Stimulated activated naive CD8-positive, alpha-beta T cell treated with anti-CD3 and anti-CD28 coated beads, Interleukin-15, Interleukin-2, amounts not matched to agents 100 ng/mL and 50 ng/mL, for 24 hours (primary cell): Measurements from ENCODE around the gene TSPAN5.

Experiments
- H3K27ac Mint-ChIP-seq: one replicate; pipeline ENCODE4 v1.8.0; 2021; ENCODE audit warnings: mild to moderate bottlenecking, mixed read lengths
- H3K27me3 Mint-ChIP-seq: one replicate; pipeline ENCODE4 v1.8.0; 2021; ENCODE audit warnings: mixed read lengths
- H3K36me3 Mint-ChIP-seq: one replicate; pipeline ENCODE4 v1.8.0; 2021; ENCODE audit warnings: low read depth, mixed read lengths
- H3K4me1 Mint-ChIP-seq: one replicate; pipeline ENCODE4 v1.8.0; 2021; ENCODE audit warnings: low read depth, mixed read lengths
- H3K4me3 Mint-ChIP-seq: one replicate; pipeline ENCODE4 v1.8.0; 2021; ENCODE audit warnings: mild to moderate bottlenecking, mixed read lengths
- H3K9me3 Mint-ChIP-seq: one replicate; pipeline ENCODE4 v1.8.0; 2021; ENCODE audit warnings: mixed read lengths

Gene TSPAN5

DNA sequence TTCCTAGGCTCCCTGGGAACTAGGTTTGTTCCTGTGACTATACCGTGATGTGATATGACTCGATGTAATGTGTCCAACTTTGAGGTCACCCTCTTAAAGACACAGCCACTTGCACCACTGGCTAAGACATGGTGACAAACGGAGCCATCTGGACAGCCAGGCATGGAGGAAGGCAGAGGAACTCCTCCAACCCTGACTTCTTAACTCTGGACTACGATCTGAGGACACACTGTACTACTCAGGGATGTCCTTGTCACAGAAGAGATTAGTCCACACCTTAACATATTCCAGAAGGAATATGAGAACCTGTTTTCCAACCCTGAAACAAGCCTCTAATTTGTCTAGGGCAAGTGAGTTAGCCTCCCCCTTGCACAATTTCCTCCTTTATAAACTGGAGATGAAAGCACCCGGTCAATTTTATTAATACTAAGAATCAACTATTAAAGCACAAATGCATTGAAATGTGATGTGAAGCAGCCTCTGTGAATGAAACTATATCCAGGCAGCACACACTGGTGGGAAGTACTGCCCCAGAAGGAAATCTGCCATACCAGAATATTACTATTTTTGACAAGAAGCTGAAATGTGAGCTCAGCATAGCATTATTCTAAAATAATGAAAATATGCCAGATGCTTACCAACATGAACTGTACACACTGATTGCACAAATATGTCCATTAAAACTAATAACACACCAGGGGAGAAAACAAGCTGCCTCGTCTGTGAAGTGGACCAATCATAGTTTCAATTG lies 47.3 kb downstream of the TSPAN5 start:
- no peaks in the 10 kb centered on the region for H3K27me3 Mint-ChIP-seq

DNA sequence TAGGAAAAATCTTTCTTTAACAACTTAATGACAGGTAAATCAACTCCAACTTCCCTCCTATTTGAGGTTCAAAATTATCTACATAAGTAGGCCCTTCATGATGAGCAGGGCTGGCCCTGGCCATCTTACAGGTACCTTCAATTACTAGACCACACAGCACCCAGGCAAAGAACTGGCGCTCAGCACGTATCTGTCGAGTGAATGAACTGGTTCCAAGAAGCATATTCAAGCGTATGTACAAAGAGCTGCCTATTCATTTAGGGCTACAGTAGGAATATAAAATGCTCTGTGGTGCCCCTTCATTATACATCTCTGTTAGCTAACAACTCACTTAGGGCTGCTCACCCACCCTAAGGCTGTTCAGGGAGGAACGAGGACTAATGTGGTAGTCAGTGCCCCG lies 48.0 kb downstream of the TSPAN5 start:
- no peaks in the 10 kb centered on the region for H3K27me3 Mint-ChIP-seq
- no peak overlapping the region for H3K27ac Mint-ChIP-seq
- peaks cover 49% of the 10 kb centered on the region for H3K4me1 Mint-ChIP-seq
- no peak overlapping the region for H3K4me3 Mint-ChIP-seq
- H3K9me3 Mint-ChIP-seq: no peaks in the 10 kb centered on the region
- peaks cover 3% of the 10 kb centered on the region for H3K36me3 Mint-ChIP-seq

More for the DNA sequence above, 47.3 kb downstream of the TSPAN5 start:
- Mint-ChIP-seq H3K36me3 (peaks cover 2% of the 10 kb centered on the region), H3K4me3 (no peak overlapping the region), H3K9me3 (no peaks in the 10 kb centered on the region), H3K4me1 (peaks cover 49% of the 10 kb centered on the region), H3K27ac (no peak overlapping the region)

DNA sequence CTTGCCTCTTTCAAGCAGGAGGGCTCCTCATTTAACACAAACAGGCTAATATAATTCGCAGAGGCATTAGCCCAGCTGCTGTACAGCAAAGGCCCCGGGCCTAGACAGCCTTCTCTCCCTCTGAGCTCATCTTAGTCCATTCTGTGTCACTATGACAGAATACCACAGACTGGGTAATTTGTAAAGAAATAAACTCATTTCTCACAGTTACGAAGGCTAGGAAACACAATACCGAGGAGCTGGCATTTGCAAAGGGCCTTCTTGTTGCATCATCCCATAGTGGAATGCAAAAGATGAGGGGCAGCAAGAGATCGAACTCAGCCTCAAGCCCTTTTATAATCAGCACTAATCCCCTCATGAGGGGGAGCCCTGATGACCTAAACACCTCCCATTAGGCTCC lies 48.5 kb downstream of the TSPAN5 start:
- no peaks in the 10 kb centered on the region for H3K9me3 Mint-ChIP-seq
- peaks cover 3% of the 10 kb centered on the region for H3K36me3 Mint-ChIP-seq
- no peaks in the 10 kb centered on the region for H3K27me3 Mint-ChIP-seq
- no peak overlapping the region for H3K4me3 Mint-ChIP-seq
- H3K27ac Mint-ChIP-seq: no peak overlapping the region
- H3K4me1 Mint-ChIP-seq: peaks cover 45% of the 10 kb centered on the region

DNA sequence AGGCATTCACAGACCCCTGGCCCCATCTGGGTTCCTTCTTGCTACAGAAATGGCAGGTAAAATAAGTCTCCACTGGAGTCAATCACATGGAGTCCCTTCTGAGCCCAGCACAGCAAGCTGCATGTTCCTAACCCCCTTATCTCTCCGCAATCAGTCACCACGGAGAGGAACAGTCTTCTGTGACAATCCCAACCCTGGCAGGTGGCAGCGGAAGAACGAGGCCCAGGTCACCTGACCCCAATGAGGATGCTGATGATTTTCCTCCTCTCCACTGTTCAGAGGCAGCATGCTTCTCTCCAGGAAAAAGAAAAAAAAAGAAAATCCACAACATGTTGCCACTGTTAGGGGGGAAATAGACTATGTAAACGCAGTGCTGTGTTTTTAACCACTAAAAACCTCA lies 50.1 kb downstream of the TSPAN5 start:
- Mint-ChIP-seq H3K4me3 (no peak overlapping the region), H3K4me1 (peaks cover 52% of the 10 kb centered on the region), H3K36me3 (peaks cover 3% of the 10 kb centered on the region), H3K9me3 (no peaks in the 10 kb centered on the region), H3K27ac (no peak overlapping the region), H3K27me3 (no peaks in the 10 kb centered on the region)

DNA sequence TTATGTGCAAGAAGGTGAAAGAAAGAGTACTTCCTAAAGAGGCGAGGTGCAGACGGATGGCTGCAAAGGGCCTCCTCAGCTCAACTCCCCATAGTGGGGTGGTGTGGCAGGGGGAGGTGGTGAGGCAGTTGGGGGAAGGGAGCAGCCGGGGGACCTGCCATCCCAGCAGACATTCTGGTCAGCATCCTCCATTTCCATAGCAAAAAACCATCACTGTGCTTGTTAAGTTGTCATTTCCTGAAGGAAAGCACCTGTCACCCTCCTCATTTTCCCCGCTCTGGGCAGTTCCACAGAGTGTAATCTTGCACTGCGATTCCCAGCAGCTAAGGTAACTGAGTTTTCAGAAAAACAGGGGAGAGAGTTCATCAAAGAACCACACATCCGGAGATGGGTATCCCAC lies 51.5 kb downstream of the TSPAN5 start:
- H3K4me1 Mint-ChIP-seq: peaks cover 52% of the 10 kb centered on the region

DNA sequence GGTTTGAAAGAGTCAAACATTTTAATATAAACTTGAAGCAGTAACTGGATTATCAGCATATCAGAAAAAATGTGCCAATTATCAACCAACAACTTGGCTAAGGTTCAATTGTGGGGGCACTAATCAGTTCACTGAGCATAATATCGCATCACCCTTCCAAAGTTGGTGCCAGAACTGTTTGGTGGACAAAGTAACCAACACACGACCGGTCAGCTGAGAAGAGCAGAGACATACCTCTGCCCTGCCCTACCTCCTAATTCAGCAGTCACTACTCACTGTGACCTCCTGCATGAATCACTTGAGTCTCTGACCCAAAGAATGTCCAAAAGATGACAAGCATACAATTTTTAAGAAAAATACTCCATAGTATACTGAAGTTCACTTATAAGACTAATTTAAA lies 53.2 kb downstream of the TSPAN5 start:
- H3K4me1 Mint-ChIP-seq: peaks cover 60% of the 10 kb centered on the region
- no peak overlapping the region for H3K27ac Mint-ChIP-seq
- peaks cover 22% of the 10 kb centered on the region for H3K36me3 Mint-ChIP-seq
- no peaks in the 10 kb centered on the region for H3K27me3 Mint-ChIP-seq
- no peaks in the 10 kb centered on the region for H3K9me3 Mint-ChIP-seq
- no peak overlapping the region for H3K4me3 Mint-ChIP-seq

More for the DNA sequence above, 51.5 kb downstream of the TSPAN5 start:
- no peak overlapping the region for H3K4me3 Mint-ChIP-seq
- H3K27ac Mint-ChIP-seq: no peak overlapping the region
- no peaks in the 10 kb centered on the region for H3K9me3 Mint-ChIP-seq
- peaks cover 9% of the 10 kb centered on the region for H3K36me3 Mint-ChIP-seq
- H3K27me3 Mint-ChIP-seq: no peaks in the 10 kb centered on the region

DNA sequence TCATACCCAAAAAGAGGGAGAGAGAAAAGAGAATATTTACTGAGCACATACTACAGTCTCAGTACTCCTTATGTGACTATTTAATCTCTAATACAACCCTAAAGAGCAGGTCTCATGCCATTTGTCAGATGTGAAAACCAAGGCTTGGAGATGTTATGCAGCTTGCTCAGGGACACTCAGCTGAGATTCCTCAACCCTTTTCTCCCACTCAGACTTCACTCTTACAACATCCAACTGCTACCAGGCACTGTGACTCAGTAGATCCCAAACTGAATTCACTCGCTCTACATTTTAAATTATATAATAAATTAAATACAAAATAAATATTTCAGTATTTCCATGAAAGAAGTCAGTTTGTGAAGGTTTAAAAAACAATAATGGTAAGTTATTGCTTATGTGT lies 53.7 kb downstream of the TSPAN5 start:
- no peak overlapping the region for H3K27ac Mint-ChIP-seq
- H3K4me1 Mint-ChIP-seq: peaks cover 57% of the 10 kb centered on the region

DNA sequence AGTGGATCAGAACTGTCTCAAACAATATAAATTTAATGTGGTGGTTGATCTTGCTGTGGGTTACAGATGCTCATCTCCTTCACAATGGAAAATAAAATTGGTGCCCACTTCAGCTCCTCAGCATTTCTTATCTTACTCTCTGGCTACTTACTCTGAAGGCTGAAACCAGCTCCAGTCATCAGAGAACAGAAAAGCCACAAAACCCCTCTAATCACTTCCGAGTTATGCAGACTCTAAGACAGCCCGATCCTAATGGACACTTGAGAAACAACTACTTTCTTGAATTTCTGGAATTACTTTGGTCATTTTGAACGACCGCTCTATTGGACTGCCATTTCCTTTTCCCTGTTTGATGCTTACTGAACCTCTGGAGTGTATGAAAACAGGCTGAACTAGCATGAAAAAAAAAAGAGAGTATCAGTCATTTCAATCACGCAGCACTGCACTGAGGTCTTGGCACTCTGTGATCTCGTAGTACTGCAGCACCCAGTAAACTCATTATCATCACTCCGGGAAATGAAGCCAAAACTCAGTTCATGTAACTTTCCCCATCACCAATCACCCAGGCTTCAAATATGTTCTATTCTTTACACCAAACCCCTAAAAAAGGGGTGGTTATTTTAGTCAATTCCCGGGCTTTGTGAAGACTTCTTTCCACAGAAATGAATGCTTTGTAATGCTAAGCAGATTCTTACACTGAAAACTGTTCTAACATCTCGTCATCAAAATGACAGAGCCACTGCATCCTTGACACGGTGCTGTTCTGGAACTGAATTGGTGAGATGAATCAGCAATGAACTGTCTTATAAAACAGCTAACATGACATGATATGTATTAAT lies 54.5 kb downstream of the TSPAN5 start:
- Mint-ChIP-seq H3K4me3 (no peak overlapping the region), H3K27me3 (no peaks in the 10 kb centered on the region), H3K9me3 (peaks cover 5% of the 10 kb centered on the region), H3K36me3 (peaks cover 29% of the 10 kb centered on the region), H3K4me1 (peaks cover 50% of the 10 kb centered on the region), H3K27ac (peak overlapping the region; percentile 26)

More for the DNA sequence above, 53.7 kb downstream of the TSPAN5 start:
- no peaks in the 10 kb centered on the region for H3K27me3 Mint-ChIP-seq
- H3K4me3 Mint-ChIP-seq: no peak overlapping the region
- peaks cover 25% of the 10 kb centered on the region for H3K36me3 Mint-ChIP-seq
- H3K9me3 Mint-ChIP-seq: peaks cover 1% of the 10 kb centered on the region

DNA sequence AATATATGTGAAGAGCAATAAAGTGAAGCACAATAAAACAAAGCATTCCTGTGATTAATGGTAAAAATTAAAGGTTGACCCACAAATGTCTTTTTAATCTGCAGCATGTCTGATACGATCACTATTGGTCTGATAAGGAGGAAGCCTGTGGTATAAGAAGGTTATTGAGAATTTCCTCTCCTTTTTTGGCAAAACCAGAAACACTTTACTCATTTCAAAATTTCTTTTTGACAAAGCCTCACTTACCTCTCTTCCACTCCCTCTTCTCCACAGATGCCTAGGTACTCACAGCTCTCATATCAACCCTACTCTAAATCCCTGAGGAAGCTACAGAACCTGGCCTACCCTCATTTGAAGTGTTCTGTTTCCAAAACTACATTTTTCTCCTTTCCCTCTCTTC lies 56.1 kb downstream of the TSPAN5 start:
- no peaks in the 10 kb centered on the region for H3K27me3 Mint-ChIP-seq
- peak overlapping the region; percentile 66 for H3K4me3 Mint-ChIP-seq
- peak overlapping the region; percentile 92 for H3K27ac Mint-ChIP-seq
- H3K36me3 Mint-ChIP-seq: peaks cover 33% of the 10 kb centered on the region
- peaks cover 5% of the 10 kb centered on the region for H3K9me3 Mint-ChIP-seq
- peaks cover 43% of the 10 kb centered on the region for H3K4me1 Mint-ChIP-seq

DNA sequence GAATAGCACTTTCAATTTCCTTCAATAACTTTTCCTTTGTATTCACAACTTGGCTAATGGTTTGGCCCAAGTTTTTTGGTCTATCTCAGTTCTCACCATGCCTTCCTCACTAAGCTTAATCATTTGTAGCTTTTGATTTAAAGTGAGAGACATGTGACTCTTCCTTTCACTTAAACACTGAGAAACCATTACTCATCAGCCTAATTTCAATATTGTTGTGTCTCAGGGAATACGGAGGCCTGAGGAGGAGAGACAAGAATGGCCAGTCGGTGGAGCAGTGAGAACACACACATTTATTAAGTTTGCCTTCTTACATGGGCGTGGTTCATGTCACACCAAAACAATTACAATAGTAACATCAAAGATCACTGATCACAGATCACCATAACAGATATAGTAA lies 56.7 kb downstream of the TSPAN5 start:
- Mint-ChIP-seq H3K27me3 (no peaks in the 10 kb centered on the region), H3K4me3 (peak overlapping the region; percentile 66), H3K36me3 (peaks cover 33% of the 10 kb centered on the region), H3K27ac (peak overlapping the region; percentile 92), H3K9me3 (peaks cover 5% of the 10 kb centered on the region), H3K4me1 (peaks cover 43% of the 10 kb centered on the region)

DNA sequence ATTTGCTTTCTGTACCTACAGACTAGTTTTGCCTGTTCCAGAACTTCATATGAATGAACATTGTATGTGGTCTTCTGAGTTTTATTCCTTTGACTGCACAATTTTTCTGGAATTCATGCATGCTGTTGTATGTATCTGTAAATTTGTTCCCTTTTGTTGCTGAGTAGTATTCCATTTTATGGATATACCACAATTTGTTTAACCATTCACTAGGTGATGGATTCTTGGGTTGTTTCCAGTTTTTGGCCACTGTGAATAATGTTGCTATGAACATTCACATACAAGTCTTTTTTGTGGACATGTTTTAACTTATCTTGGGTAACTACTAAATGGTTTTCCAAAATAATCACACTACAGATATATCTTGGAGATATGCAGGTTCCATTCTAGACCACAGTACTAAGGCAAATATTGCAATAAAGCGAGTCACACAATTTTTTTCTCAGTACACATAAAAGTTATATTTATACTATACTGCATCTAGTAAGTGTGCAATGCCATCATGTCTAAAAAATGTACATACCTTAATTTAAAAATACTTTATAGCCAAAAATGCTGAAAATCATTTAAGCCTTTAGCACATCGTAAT lies 58.7 kb downstream of the TSPAN5 start:
- Mint-ChIP-seq H3K9me3 (peaks cover 5% of the 10 kb centered on the region), H3K36me3 (peaks cover 30% of the 10 kb centered on the region), H3K4me1 (peaks cover 42% of the 10 kb centered on the region), H3K27ac (no peak overlapping the region), H3K4me3 (no peak overlapping the region), H3K27me3 (no peaks in the 10 kb centered on the region)

DNA sequence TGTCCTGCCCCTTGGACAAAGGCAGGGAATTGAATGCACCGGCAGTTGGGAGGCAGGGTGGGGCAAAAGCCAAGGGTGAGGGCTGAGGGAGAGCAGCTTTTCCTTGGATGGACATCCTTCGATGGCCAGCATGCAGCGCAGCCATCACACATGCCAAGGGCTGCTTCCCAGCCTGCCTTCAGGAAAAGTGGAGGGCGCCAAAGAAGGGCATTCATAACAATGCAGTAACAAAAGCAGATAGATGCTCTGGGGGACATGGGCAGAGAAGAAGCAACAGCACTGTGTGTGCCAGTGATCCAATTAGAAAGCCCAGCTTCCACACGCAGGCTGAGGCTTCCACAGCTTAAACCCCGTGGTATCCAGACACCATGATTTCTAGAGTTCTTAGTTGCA lies 71.5 kb downstream of the TSPAN5 start:
- H3K9me3 Mint-ChIP-seq: no peaks in the 10 kb centered on the region
- H3K27ac Mint-ChIP-seq: no peak overlapping the region
- H3K27me3 Mint-ChIP-seq: no peaks in the 10 kb centered on the region
- no peak overlapping the region for H3K4me3 Mint-ChIP-seq
- H3K4me1 Mint-ChIP-seq: no peaks in the 10 kb centered on the region
- peaks cover 4% of the 10 kb centered on the region for H3K36me3 Mint-ChIP-seq

DNA sequence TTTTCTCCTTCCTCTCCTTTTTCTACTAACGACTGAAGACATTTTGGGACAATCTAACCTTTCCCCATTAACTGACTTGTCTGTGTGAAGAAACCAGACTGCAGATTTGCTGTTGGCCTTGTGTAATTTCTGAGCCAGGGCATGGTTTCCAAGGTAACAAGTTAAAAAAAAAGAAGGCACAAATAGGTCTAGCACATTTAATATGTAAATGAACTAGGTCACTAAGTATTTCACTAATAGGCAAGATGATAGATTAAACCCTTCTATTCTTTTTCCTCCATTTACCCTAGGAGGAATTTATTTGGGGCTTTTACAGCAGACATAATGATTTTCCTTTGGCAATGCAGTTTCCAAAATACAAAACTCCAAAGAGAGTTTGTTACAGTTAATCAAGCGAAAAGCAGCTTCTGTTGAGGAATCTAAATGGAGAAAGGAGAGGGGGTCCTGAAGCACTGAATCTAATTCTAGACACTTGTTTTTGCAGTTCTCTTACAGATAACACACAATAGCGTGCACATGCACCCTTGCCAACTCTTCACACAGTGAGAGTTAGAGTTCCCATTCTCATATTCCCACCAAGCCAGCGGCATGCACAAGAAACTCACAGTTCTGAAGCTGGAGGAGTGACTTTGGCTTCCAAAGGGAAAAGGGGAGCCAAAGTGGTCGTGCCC lies 72.0 kb downstream of the TSPAN5 start:
- peaks cover 1% of the 10 kb centered on the region for H3K4me1 Mint-ChIP-seq
- H3K27me3 Mint-ChIP-seq: no peaks in the 10 kb centered on the region
- no peak overlapping the region for H3K27ac Mint-ChIP-seq
- H3K9me3 Mint-ChIP-seq: no peaks in the 10 kb centered on the region
- no peak overlapping the region for H3K4me3 Mint-ChIP-seq
- H3K36me3 Mint-ChIP-seq: peaks cover 4% of the 10 kb centered on the region

DNA sequence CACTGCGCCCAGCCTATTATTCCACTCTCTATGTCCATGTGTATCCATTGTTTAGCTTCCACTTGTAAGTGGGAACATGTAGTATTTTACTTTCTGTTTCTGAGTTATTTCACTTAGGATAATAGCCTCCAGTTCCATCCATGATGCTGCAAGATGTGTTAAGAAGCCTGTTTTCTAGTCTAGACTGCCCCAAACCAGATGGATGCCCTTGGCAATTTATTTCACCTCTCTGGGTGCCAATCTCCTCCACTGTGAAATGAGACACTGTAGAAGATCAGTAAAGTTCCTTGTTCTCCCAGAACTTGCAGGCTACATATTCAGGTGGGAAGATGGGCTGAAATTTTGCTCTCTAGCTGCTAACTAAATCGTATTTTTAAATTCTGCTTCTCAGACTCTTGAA lies 72.8 kb downstream of the TSPAN5 start:
- peaks cover 4% of the 10 kb centered on the region for H3K36me3 Mint-ChIP-seq
- H3K4me3 Mint-ChIP-seq: no peak overlapping the region
- peaks cover 8% of the 10 kb centered on the region for H3K4me1 Mint-ChIP-seq
- H3K27me3 Mint-ChIP-seq: no peaks in the 10 kb centered on the region
- H3K9me3 Mint-ChIP-seq: no peaks in the 10 kb centered on the region
- H3K27ac Mint-ChIP-seq: no peak overlapping the region

DNA sequence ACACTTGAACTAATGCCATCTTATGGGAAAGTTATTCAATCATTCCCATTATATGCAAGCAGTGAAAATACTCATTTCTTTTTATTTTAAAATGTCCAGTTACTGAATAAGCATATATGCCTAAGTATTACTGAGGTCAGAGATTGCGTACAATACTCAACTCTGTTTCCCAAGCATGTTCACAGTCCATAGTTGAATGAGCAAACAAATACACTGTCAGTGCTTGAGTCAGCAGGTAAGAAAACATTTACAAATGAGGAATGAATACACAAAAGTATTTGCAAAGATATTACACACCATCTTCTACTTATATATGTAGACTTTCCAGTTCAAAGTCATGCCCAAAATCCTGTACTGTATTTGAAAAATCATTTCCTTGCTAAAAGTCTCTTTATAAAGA lies 74.1 kb downstream of the TSPAN5 start:
- H3K4me1 Mint-ChIP-seq: peaks cover 15% of the 10 kb centered on the region
- H3K9me3 Mint-ChIP-seq: no peaks in the 10 kb centered on the region
- no peaks in the 10 kb centered on the region for H3K27me3 Mint-ChIP-seq
- no peak overlapping the region for H3K4me3 Mint-ChIP-seq
- no peak overlapping the region for H3K27ac Mint-ChIP-seq
- H3K36me3 Mint-ChIP-seq: peaks cover 4% of the 10 kb centered on the region
